Left renal pelvis (tissue), 4 donors: ENCODE results near the gene FSHR. TPM values are rescaled to one million over a fixed set of nuclear protein-coding genes. Genes with fewer than 3 reads are reported as not detected.
A peak's percentile ranks its signal among the peaks of the same experiment; 100 is the strongest.

Experiments used
- DNase-seq, 4 donors: peaks; one replicate each; pipeline ENCODE4 v3.0.0-alpha.2; 2013; ENCODE audit warnings: low read depth in 4 of 4, low spot score in 3 of 4
- polyA plus RNA-seq, 4 donors: library from polyadenylated mRNA; unstranded; fragments of 120-200 nt; gene quantifications; one replicate each; pipeline ENCODE4 v1.2.1, GENCODE V29; 2013; ENCODE audit not compliant: insufficient read length in 4 of 4

FSHR gene
- polyA plus RNA-seq, 4 donors: not detected

DNA sequence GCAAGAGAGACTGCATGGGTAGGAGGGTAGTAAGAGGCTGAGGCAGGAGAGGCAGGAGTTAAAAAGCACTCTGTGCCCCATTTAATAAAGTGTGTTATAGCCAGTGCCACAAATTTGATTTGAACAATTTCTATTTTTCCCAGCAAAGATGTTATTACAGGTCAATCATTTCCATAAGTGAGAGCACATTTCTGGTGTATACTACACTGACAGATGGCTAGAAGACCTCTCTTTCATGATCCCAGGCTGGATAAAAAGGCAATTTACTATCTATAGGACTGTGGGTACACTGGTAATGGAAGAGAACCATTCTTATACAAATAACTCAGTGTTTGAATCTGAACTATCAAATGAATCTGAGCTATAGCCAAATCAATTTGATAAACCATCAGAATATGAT, 176.2 kb downstream of the FSHR start:
- DNase-seq: no peak

DNA sequence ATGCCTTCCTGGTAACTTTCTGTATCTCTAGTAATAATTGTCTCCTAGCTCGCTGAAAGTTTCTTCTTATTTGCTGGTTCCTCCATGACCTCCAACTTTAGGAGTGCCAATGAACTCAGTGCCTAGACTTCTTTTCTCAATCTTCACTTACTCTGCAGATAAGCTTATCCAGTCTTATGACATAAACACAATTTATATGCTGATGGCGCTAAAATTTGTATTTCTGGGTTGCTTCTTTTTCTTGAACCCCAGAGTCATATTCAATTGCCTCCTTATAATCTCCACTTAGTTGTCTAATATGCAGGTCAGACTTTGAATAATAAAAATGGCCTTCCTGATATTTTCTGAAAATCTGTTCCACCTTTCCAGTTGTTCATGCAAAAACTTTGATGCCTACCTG, 182.5 kb downstream of the FSHR start:
- no peak for DNase-seq

DNA sequence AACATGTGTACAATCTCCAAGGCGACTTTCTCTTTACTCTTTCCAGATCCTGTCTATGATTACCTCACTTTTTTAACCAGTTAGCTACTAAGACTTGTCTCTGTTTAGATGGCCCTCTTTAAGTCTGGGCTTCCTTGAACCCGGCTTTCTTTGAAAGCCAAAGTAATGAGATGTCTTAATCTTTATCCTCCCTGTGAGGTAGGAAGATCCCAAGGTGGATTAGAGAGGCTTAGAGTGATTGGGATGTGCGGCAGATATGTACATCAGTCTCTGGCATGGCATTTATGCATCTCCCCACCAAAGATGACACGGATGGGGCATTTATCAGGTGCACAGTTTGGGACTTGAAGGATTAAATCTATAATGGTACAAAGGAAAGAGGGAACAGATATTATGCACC, 186.3 kb downstream of the FSHR start:
- no peak for DNase-seq

DNA sequence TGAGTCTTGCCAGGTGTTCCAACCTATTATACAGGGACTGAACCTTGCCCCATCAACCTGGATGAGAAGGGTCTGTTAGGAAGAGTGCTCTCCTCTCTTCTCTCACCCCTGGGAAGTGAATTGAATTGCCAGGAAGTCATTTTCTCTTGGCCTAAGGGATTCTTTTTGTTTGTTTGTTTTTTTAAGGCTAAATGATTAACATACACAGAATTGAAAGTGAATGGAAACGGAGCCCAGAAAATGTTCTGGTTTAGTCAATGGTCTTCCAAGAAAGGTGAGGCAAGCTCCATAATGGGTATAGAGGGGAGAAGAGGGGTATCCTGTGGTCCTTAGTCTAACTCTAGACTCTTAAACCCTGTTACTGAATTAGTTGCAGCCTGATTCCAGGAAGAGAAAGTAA, 189.1 kb downstream of the FSHR start:
- DNase-seq: no peak

DNA sequence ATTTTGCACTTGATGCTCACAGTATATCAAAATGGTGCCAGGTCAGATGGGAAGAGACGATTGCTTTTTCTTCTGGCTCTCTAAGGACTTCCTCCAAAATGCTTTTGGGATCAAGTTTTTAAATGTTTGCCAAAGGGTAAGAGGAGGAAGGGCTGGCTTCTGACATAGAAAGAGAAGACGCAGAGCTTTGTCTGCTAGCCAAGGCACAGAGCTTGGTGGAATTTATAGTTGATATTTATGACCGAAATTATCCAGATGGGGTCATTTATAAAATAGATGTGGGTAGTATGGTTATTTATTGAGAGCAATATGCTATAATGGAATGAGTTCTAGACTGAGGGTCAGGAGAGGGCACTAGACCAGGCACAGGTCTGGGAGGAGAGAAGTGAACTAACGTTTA, 193.3 kb downstream of the FSHR start:
- DNase-seq: no peak

DNA sequence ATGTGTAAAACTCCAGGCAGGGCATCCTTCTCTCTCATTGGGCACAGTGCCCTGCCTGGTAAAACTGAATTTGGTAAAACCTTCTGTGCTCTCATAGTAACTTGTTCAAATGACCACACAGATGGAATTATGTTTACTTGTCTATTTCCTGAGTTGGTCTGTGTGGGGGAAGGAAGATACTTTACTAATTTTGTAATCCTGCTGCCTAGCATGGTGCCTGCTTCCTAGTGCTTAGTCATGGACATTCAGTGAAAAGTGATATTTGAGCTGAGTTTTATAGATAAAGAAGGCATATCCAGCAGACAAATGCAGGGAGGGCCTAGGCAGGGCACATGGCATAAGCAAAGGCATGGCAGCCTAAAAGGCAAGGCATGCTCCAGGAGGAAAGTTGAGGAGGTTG, 199.4 kb downstream of the FSHR start:
- DNase-seq: no peak

DNA sequence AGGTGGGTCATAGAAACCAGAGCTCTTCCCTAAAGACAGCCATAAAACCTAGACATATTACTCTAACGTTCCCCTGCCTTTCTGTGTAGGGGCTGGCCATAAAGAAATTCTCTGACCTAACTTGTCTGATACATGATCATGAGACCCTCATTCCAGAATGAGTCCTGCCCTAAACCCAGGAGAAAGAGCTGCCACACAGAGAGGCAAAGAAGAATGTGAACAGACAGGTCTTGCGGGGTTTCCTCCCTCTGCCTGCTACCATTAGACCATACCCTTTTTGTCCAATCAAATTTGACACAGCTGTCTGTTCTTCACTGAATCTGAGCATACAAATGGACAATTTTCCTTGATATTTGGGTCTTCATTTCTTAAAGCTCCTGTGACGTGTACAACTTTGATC, 200.0 kb downstream of the FSHR start:
- DNase-seq: no peak

DNA sequence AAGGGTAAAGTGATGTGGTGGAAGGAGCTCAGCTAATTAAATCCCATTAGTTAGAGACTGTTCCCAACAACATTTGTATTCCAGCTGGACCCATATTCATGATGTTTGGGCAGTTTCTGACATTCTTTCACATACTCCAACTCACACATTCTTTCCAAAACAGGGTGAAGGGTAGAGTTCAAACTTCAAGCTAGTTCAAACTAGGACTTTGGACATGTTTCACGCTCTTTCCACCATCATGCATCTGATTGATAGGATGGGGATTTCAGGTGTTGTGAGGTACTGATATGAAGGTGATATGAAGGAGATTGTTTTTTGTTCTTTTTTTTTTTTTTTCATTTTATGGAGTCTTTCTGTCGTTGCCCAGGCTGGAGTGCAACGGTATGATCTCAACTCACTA, 201.7 kb downstream of the FSHR start:
- no peak for DNase-seq

DNA sequence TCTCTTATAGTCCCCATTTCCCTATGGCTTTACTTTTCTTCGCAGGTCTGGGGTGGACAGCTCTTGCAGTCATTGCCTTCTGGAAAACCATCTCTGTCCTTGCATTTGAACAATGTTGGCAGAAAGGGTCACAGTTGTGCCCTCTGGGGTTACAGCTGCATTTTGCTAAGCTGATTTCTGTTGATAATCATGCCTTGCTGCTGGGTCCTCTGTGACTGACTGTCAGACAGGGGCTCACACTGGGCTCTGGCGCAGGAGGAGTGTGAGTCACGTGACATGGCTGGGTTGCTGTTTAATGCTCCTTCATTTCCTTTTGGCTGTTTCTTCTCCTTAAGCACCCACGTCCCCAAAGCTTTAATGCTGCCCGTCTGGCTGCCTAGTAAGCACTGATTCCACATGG, 202.2 kb downstream of the FSHR start:
- no peak for DNase-seq

DNA sequence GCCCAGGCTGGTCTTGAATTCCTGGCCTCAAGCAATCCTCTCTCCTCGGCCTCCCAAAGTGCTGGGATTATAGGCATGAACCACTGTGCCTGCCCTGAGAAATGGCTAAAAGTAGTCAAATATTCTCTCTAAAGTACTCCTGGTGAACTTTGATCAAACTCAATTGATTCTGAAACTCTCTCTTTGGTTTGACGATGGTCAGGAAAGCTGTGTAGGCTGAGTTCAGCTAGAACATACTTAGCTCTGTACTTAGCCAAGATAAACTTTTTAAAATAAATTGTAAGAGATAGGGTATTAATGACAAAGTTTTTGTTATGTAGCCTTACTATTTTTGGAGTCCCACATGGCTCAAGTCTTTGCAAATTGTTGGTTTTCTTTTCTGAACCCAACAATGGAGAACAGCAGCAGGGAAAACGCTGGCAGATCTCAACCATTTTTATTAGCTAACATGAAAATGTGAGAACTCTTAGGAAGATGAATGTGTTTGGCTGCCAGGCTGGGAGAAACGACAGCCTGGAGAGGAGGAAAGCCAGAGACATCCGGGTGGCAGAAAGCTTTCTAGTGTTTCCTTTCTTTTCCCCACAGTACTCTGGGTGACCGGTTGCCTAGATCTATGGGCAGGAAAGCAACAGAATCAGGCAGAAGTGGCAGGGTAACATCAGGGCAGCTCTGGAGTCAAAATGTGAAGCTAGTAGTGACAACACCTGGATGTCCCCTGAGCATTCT, 205.8 kb downstream of the FSHR start:
- no peak for DNase-seq

DNA sequence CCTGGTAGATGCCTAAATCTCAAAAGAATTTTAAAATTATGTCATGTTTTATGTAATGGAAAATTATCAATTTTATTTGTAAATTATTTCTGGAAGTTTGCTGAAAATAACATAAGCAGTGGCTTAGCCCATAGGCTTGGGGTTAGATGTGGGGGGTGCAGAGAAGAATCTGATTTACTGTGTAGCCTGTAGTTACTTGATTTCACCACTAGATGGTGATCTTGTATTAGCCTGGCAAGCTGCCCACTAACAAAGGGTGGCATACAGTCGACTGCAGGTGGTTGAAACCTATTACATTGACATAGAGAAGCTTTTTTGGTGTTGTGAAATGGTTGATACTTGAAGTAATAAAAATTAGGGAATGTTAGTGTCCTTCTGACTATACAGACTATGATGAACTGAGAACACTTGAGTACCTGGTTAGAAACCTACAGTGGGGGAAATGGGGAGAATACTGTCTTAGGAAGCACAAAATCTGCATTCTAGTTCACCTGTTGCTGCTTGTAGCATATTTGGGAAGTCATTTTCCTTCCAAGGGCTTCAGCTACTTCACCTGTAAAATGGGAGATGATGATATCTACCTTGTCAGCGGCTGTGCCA, 207.8 kb downstream of the FSHR start:
- DNase-seq: peak; percentile 21 to 39 (median 26)

DNA sequence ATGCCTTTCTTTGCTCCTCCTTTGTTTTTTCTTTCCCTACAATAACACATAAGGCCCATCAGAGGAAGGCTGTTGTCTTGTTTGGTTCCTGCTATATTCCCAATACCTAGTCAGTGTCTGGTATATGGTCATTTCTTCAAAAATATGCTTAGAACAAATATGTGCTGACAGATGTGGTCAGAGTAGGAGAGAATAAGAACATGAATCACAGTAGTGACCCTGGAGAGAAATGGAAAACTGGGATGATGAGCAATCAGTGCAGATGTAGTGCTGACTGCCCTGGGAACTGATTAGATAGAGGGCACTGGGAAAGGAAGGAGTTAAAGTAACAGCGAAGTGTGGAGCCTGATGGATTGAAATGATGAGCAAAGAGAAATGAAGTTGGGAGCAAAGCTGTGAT, 209.4 kb downstream of the FSHR start:
- DNase-seq: no peak

DNA sequence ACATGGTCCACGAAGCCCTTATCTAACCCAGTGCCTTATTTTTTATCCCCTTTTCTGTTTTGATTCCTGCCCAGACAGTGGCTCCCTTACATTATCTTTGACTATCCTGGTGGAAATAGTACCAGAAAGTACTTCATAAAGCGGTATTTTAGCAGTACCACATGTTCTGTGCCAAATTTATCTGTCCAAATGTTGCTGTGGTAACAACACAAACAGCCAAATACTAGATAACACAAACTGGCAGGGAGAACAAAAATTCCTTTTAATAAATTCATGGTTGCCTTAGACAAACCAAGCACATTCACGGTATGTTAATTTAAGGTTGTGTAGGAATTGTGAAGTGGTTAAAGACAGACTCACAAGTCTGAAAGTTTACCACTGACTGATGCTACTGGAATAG, 210.9 kb downstream of the FSHR start:
- no peak for DNase-seq

DNA sequence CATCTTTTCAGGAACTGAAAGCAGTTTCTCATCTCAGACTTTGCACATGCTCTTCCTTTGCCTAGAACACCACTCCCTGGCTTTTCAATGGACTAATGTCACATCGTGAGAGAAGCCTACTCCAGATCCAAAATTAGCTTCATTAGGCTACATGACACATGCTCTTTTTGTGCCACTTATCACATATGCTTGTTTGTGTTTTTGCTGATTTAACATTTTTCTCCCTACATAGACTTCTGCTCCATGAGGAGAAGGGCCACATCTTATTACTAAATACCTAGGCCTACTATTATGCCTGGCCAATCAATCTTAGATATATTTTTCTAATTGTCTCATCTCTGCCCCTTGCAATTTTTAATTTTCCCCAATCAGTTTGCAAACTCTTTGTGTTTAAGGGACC, 212.4 kb downstream of the FSHR start:
- DNase-seq: no peak

DNA sequence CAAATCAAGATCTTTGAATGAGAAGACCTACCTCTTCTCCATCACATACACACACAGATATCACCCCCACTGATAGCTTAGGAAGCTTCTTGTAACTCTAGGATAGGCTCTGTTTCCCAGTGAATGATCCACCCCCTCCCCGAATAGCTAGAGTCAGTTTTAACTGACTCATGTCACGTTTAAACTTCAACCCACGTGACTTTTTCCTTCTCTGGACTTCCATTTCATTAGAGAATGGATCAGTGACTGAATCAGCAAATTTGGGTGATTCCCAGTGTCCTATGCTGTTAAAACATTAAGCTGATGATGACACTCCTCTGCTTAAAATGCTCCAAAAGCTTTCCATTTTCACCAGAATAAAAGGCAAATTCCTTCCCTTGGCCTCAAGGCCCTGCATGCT, 212.9 kb downstream of the FSHR start:
- DNase-seq: no peak

DNA sequence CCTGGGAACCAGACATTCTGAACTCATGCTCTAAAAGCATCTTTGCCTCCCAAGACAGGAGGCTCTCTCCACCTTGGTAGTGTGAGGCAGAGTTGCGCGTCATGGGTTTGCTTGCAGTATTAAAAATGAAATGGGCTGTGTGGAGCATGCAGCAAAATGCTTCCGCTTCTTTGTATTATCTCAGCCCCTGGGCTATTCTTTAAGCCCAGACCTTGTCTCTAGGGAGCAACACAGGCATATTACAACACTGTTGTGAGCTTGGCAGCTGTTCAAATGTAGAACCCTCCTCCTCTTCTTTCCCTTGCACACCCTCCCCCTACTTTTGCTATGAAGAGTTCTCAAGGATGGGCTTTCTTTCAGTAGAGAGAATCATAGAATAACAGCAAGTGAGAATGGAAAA, 213.7 kb downstream of the FSHR start:
- DNase-seq: no peak

DNA sequence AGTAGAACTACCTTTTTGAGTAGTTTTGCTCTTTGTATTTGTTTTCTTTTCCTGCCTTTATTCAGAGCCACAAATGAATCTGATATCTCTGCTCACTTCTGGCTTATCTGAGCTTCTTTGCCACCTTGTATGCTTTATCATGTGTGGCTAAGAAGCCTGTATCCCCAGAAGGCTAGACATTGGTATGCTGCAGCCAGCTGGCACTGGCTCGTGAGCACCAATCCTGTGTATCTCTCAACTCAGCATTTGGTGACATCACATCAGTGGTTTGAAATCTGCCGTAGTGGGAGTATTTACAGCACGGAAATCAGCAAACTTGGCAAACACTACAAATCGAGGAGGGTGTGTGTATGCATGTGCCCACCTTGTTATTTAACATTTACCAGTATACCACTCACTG, 215.1 kb downstream of the FSHR start:
- no peak for DNase-seq

DNA sequence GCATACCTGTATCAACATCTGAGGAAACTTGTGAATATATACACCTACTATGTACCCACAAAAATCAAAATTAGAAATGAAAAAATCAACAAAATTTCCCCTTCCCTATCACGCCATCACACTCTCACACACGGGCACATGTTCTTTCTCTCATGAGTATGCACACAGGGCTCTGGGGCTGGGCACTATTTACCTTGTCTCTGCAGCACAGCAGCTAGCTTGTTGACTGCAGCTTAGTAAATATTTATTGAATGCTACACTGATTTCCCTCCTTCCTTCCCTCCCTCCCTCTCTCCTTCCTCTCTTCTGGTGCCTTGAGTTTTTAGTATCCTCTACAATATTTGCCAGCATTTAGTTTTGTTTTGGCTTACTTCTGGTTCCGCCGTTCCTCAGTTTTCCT, 216.1 kb downstream of the FSHR start:
- no peak for DNase-seq

DNA sequence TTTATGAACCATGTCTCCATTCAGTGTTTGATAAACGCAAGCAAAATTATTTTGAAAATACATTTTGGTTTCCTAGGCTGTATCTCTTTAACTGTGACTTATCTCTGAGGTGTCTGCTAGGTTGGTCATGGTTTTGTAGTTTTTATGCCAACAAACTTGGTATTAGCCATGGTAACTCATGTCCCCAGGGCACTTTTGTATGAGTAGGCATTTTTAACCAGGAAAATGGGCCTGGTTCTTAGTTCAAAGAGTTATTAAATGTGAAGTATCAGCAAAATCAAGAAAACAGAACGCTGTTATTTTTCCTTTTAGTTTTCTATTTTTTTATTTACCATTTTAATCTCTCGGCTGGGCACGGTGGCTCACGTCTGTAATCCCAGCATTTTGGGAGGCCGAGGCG, 219.5 kb downstream of the FSHR start:
- DNase-seq: no peak

DNA sequence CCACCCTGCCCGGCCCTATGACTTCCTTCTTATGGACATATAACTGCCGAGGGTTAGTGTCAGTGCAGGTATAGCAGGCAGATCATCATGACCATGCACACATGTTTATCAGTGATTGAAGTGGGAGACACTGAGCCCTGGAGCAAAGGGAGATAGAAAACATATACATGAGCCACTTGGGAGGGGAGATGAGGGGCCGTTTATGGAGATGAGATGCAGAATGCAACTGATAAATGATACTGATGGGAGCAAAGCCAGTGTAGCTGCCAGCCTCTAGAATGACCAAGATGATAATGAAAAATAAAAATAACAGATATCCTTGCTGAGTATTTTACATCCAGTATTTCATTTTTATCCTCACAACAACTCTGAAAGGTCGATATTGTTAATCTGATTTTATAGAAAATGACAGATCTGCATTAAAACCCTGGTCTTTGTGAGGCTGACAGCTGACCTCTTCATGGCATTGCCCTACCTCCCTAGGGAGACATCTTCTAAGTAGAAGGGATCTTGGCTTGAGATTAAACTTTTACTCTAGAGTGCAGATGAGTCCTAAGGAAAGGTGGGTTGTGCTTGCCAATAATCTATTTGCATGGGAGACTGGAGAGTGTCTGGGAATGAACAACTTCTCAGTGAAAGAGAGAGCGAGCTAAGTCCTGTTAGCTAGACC, 220.4 kb downstream of the FSHR start:
- no peak for DNase-seq

DNA sequence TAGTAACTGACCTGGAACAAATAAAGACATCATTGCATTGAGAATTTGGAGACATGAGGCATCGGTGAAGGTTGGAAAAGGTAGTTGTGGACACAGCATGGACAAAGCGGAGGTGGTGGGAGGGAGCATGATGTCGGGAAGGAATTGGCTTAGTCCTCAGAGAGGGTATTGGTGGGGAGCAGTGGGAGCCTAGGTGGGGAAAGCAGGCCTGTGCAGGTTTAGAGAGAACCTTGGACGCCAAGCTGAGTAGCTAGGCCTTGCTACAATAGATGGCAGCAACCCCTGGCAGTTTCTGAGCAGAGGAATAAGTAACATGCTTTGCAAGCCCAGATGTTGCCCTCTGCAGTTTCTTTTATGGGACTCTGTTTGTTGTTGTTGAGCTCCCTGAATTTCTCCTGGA, 221.6 kb downstream of the FSHR start:
- no peak for DNase-seq

DNA sequence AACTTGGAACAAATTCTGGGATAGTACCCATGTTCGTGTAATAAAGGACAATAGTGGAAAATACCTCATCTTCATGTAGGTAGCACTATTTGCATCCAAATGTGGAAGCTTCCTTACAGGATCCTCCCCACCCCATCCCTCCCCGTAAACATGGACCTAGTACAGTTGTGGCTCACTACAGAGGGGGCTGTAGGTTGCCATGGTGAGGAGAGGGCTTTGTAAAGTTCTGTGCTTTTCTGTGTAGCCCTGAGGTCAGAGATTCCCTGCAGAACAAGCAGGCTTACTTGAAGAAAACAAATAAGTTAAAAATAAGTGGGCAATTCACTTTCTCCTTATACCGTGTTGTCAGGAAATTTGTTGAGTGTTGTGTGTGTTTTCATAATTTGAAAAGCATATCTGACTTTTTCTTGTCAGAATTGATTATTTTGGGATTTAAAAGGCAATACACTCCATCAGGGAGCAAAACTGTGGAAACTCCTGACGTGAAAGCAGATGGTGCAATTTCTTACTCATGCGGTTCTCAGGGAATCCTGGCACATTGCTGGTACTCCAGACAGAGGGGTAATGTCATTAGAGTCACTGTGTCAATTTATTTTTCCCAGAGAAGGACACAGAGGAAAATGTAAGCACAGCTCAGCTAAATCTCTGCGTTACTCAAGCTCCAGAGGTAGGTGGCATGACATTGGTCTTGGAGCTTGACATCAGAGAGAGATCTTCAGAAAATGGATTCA, 224.6 kb downstream of the FSHR start:
- no peak for DNase-seq
